HG03342 (cell line): ENCODE results near the gene SLC6A4.
"Not testable (repeated sequence)": the region's sequence is repeated elsewhere in the genome, so short reads cannot be mapped to it uniquely, and the experiment has no call there.

Experiments used
- ATAC-seq: cut with Tn5 transposase; IDR thresholded peaks from one replicate; pipeline ENCODE4 v1.9.1; 2021; ENCODE audit warnings: mild to moderate bottlenecking, moderate library complexity; ENCODE audit not compliant: unreplicated experiment

The SLC6A4 gene

GRCh38 chr17:30220414-30220813 is 15.1 kb downstream of the SLC6A4 start:
- no peak for ATAC-seq

DNA sequence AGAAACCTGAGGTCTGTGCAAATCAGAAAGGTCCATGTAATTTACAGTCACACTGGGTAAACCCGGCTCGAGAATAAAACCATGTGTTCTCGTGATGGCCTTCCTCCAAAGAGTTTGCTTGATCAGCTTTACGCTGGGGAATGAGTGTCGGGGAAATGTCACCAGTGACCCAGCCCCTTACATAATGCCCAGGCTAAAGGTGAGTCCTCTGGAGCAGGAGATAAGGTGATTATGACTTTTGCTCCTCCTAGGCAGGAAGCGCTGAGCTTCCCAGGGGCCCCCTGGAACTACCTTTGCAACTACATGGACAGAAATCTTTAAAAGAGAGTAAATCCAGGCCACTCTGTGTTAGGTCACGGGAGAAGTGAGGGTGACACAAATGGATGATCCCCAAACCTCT is 15.7 kb downstream of the SLC6A4 start:
- no peak for ATAC-seq

DNA sequence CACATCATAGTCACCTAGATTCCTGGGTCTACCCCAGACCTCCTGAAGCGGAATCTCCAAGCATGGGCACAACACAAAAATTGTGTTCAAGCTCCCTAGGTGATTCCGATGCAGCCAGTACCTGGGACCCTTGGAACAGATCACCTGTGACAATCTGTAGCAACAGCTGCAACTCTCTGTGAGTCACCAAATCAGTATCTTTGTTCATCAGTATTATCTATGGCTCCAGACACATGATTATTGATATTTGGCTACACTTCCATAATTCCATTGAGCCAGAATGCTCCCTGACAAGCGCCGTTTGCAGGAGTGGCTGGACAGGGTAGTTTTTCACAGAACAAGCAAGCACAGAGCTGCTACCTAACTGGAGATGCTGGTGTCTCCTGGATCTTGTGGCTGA is 16.2 kb downstream of the SLC6A4 start:
- no peak for ATAC-seq

DNA sequence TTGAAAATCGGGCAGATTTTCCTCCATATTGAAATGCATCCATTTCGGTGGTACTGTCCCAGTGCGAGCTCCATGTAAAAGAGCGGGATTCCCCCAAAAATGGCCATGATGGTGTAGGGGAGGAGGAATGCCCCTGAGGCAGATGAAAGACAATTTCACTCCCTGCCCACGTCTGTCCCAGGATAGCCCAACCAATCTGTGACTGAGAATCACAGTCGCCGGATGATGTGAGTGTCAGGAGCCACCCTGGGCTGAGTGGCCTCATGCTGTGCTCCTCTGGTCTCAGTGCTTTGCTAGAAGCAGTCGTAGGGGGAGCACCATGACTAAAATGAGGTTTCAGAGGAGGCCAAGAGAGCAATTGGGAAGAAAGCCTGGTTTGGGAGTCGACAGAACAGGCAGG is 16.7 kb downstream of the SLC6A4 start:
- no peak for ATAC-seq

GRCh38 chr17:30217746-30218245 is 17.7 kb downstream of the SLC6A4 start:
- ATAC-seq: no peak

DNA sequence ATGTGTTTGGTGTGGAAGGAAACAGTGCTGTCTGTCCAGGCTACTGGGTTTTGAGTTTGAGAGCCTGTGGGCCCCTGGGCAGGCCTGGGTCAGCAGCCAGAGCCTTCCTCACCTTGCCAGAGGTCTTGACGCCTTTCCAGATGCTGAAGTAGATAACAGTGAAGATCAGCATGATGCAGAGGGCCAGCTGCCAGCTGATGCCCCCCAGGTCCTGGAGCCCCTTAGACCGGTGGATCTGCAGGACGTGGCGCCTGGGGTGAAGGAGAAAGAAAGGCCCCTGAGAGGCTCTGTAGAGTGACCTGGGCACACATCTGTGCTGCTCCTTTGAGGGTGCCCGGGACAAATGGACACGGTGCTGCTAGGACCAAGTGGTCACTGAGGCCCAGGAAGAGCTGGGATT is 18.4 kb downstream of the SLC6A4 start:
- no peak for ATAC-seq

- ATAC-seq: peak; percentile 70
Observed at GRCh38 chr17:30212750-30213149, 22.7 kb downstream of the SLC6A4 start.

DNA sequence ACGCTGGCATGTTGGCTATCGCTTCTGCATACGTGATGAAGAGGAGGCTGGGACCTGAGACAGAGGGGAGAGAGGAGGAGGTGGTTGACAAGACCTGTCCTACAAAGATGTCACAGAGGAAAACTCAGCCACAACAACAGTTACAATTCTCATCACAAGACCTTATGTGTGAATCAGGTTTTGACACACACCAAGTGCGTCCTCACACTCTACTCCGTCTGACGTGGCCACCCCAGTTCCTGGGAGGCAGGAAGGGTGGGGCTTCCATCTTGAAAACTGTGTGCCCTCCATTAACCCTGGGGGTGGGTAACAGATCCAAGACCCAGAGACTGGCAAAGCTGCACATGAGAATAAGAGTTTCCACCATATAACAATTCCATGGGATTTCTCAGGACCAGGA is 24.1 kb downstream of the SLC6A4 start:
- ATAC-seq: no peak

DNA sequence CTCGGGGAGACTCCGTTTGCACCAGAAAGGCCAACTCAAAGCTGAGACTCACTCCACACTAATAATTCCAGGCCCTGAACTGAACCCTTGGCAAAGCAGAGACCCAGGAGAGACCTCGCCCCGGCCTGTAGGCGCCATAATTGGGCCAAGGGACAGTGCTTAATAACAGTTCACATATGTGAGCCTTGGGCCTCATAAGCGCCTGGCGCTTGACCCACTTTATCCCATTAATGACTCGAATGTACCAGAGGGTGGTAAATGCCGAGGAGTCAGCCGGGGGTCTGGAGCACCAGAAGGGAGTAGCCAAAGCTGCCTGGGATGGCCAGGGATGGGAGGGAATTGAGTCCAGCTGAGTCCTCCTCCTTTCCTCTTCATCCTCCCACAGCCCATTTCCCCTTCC is 24.6 kb downstream of the SLC6A4 start:
- no peak for ATAC-seq

GRCh38 chr17:30210366-30210765 is 25.1 kb downstream of the SLC6A4 start:
- ATAC-seq: no peak

DNA sequence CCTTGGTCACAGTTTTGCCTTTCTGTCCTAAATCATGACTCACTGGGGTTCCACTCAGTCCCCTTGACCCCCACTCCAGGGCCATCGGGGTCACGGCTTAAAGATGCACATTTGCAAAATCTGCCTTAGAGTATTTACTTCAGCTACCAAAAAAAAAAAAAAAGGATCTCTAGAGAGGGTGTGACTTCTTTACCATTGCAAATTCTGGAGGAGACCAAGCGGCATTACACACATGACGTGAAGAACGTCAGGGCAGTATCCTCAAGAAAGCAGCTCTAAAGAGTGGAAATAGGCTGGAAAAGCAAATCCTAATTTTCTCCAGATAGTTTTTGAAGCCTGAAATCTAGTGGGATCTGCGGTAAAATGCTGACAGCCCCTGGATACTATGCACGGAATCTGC is 25.6 kb downstream of the SLC6A4 start:
- no peak for ATAC-seq

DNA sequence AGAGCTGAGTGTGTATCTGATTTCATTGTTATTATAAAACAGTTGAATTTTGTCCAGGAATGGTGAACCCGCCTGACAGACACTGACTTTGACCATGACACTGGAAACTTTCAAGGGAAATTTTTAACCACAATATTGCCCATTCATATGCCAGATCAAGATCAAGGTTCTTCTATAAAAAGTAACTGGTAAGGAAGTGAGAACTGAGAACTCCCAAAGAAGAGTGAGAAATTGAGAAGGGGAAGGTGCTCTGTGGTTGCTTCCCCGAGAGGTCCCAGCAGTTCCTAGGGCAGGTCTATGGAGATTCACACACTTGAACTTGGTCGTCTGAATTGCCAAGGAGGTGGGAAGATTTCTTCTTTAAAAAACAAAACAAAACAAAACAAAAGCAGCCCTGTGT is 27.3 kb downstream of the SLC6A4 start:
- ATAC-seq: no peak

- no peak for ATAC-seq
Observed at GRCh38 chr17:30207655-30208054, 27.8 kb downstream of the SLC6A4 start.

- no peak for ATAC-seq
Observed at GRCh38 chr17:30203471-30203981, 32.0 kb downstream of the SLC6A4 start.

DNA sequence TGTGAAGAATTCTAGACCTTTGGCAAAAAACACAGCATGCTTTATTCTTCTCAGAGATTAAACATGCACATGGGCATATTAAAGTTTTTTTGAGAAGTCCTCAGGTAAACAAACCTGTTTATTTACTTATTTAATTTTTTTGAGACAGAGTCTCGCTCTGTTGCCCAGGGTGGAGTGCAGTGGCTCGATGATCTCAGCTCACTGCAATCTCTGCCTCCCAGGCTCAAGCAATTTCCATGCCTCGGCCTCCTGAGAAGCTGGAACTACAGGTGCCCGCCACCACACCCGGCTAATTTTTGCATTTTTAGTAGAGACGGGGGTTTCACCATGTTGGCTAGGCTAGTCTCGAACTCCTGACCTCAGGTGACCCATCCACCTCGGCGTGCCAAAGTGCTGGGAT is 34.8 kb downstream of the SLC6A4 start:
- ATAC-seq: not testable (repeated sequence)

- no peak for ATAC-seq
Observed at GRCh38 chr17:30200106-30200505, 35.4 kb downstream of the SLC6A4 start.

DNA sequence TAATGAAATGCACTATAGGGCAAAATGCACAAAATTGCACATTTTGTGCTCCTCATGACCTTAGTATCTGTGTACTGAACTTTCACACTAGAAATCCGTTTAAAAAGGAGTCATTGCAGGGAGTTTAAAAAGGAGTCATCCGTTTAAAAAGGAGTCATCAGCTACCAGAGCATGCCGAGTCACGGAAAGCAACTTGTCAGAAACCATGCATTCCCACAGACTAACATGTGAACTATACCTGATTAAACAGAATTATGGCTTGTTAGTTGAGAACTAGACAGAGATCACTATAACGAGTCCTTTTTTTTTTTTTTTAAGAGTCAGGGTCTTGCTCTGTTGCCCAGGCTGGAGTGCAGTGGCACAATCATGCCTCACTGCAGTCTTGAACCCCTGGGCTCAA is 35.9 kb downstream of the SLC6A4 start:
- no peak for ATAC-seq

DNA sequence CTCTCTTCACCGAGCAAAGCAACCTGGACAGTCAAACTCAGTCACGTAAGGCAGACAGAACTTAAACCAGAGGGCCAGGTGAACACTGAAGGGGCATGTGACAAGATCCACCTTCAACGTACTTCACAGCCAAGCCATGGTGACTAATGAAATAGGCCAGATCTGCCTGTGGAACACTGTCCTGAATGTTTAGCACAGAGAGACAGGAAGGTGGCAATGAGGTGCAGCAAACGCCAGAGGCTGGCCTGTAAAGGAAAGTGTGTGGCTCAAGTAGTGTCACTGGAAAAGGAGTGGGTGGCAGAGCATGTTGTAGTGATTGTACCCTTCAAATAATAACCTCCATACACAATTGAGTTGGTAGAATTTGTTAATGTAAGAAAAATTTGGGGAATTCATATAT is 38.1 kb downstream of the SLC6A4 start:
- no peak for ATAC-seq

GRCh38 chr17:30196504-30196903 is 39.0 kb downstream of the SLC6A4 start:
- ATAC-seq: no peak

DNA sequence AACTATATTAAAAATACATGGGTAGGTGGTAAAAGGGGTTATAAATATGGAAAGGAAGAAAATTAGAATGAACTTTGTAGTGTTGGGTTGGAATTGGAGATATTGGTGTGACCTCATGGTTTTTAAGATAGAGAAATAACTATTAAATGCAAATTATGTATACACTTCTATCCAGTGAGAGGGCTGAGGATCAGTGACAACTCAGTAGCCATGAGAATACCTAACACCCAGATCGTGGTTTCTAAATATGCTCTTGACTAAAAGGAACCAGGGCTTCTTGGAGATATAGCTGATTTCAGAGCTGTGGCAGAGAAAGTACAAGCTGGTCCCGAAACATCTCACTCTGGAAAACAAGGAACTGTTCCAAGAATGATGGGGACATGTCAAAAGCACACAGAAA is 44.4 kb downstream of the SLC6A4 start:
- no peak for ATAC-seq

- ATAC-seq: no peak
Observed at GRCh38 chr17:30188211-30188939, 47.1 kb downstream of the SLC6A4 start.

- no peak for ATAC-seq
Observed at GRCh38 chr17:30187573-30187972, 47.9 kb downstream of the SLC6A4 start.

DNA sequence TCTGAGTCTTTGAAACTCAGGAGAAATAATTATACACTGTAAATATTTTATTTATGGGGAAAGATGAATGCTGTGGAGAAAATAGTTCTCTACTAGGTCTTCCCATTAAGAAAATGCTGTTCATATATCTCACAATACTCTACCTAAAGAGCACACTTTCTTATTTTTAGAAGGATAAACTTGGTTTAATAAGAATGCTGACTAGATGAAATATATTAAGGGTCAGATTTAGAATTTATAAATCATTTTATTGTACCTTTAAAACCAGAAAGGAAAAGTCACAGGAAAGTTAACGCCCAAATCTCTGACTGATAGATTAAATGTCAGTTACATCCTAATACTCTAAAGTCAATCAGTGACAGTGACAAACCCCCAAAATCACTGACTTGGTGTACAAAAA is 48.7 kb downstream of the SLC6A4 start:
- no peak for ATAC-seq
